Measurements from ENCODE around the gene APOA5. TPM values are rescaled to one million over a fixed set of nuclear protein-coding genes. Genes with fewer than 3 reads are reported as not detected.
A peak's percentile ranks its signal among the peaks of the same experiment; 100 is the strongest.

APOA5 gene
- total RNA-seq, 2 experiments from 2014 or later, result not detected

- Mint-ChIP-seq H3K36me3 (ENCODE audit: low read depth) (peaks cover 56% of the 10 kb centered on the region), H3K27me3 (ENCODE audit: low read depth) (peaks cover 6% of the 10 kb centered on the region), H3K4me3 (peak overlapping the region; percentile 94), H3K27ac (peak overlapping the region; percentile 20), H3K9me3 (ENCODE audit: insufficient read depth) (no peaks in the 10 kb centered on the region), H3K4me1 (ENCODE audit: low read depth) (peaks cover 59% of the 10 kb centered on the region)
- DNase-seq, result no peak
- ChIA-PET POLR2A (interaction anchor here (1.1 to 3.9 kb wide), 4 partner anchors 8 to 67 kb away, joined by 3 to 44 read pairs (median 9); partner anchors contain the start of gene BUD13), CTCF (interaction anchor here (0.8 to 11.1 kb wide), 5 partner anchors 11 to 320 kb away, joined by 3 to 211 read pairs (median 10); partner anchors contain the start of gene APOA1)
- no peak for ATAC-seq
Measured at GRCh38 chr11:116786326-116786725, 5.4 kb downstream of the APOA5 start.

GRCh38 chr11:116782728-116783127 lies 9.0 kb downstream of the APOA5 start:
- Mint-ChIP-seq H3K4me1 (ENCODE audit: low read depth) (peaks cover 49% of the 10 kb centered on the region), H3K27ac (no peak overlapping the region), H3K4me3 (no peak overlapping the region), H3K9me3 (ENCODE audit: insufficient read depth) (no peaks in the 10 kb centered on the region), H3K36me3 (ENCODE audit: low read depth) (peaks cover 87% of the 10 kb centered on the region), H3K27me3 (ENCODE audit: low read depth) (no peaks in the 10 kb centered on the region)
- CTCF ChIA-PET, result interaction anchor here (0.9 to 2.2 kb wide), 5 partner anchors 8 to 444 kb away, joined by 3 to 10 read pairs (median 5); partner anchors contain the start of gene APOA5
- DNase-seq (no peak), ATAC-seq (no peak)
- POLR2A ChIA-PET, result no interaction called here

GRCh38 chr11:116778556-116778955 lies 13.1 kb downstream of the APOA5 start:
- peaks cover 45% of the 10 kb centered on the region for H3K4me1 Mint-ChIP-seq (ENCODE audit: low read depth)
- POLR2A ChIA-PET, result interaction anchor here (1.7 kb wide), 1 partner anchor 9 kb away, joined by 4 read pairs; the partner anchor contains the start of gene ZPR1
- H3K4me3 Mint-ChIP-seq, result no peak overlapping the region
- H3K27me3 Mint-ChIP-seq (ENCODE audit: low read depth), result no peaks in the 10 kb centered on the region
- H3K36me3 Mint-ChIP-seq (ENCODE audit: low read depth), result peaks cover 70% of the 10 kb centered on the region
- DNase-seq (no peak), ATAC-seq (no peak)
- H3K27ac Mint-ChIP-seq, result no peak overlapping the region
- CTCF ChIA-PET, result interaction anchor here (3.1 kb wide), 1 partner anchor 13 kb away, joined by 19 read pairs; the partner anchor contains the start of gene APOA5
- no peaks in the 10 kb centered on the region for H3K9me3 Mint-ChIP-seq (ENCODE audit: insufficient read depth)

- ATAC-seq, result no peak
Measured at GRCh38 chr11:116777056-116777455, 14.6 kb downstream of the APOA5 start.

GRCh38 chr11:116776522-116776984 lies 15.1 kb downstream of the APOA5 start:
- no peaks in the 10 kb centered on the region for H3K9me3 Mint-ChIP-seq (ENCODE audit: insufficient read depth)
- ATAC-seq (no peak), DNase-seq (no peak)
- H3K4me1 Mint-ChIP-seq (ENCODE audit: low read depth), result peaks cover 37% of the 10 kb centered on the region
- H3K4me3 Mint-ChIP-seq, result no peak overlapping the region
- CTCF ChIA-PET, result interaction anchor here (1.0 to 3.7 kb wide), 3 partner anchors 10 to 59 kb away, joined by 3 to 20 read pairs (median 8); partner anchors contain the start of genes APOA5 and ZPR1
- no peak overlapping the region for H3K27ac Mint-ChIP-seq
- POLR2A ChIA-PET, result interaction anchor here (1.0 kb wide), 1 partner anchor 10 kb away, joined by 5 read pairs; no protein-coding TSS in a partner anchor
- peaks cover 54% of the 10 kb centered on the region for H3K36me3 Mint-ChIP-seq (ENCODE audit: low read depth)
- H3K27me3 Mint-ChIP-seq (ENCODE audit: low read depth), result no peaks in the 10 kb centered on the region

More at GRCh38 chr11:116777056-116777455, 14.6 kb downstream of the APOA5 start:
- Mint-ChIP-seq H3K36me3 (ENCODE audit: low read depth) (peaks cover 58% of the 10 kb centered on the region), H3K4me1 (ENCODE audit: low read depth) (peaks cover 33% of the 10 kb centered on the region), H3K27ac (no peak overlapping the region), H3K27me3 (ENCODE audit: low read depth) (no peaks in the 10 kb centered on the region), H3K9me3 (ENCODE audit: insufficient read depth) (no peaks in the 10 kb centered on the region), H3K4me3 (no peak overlapping the region)
- POLR2A ChIA-PET, result interaction anchor here (1.7 kb wide), 1 partner anchor 10 kb away, joined by 4 read pairs; the partner anchor contains the start of gene ZPR1
- no peak for DNase-seq
- CTCF ChIA-PET, result interaction anchor here (1.4 kb wide), 1 partner anchor 59 kb away, joined by 8 read pairs; no protein-coding TSS in a partner anchor

GRCh38 chr11:116775975-116776374 lies 15.7 kb downstream of the APOA5 start:
- DNase-seq (no peak), ATAC-seq (no peak)
- ChIA-PET CTCF (interaction anchor here (1.0 to 3.7 kb wide), 3 partner anchors 11 to 60 kb away, joined by 3 to 20 read pairs (median 8); partner anchors contain the start of genes APOA5 and ZPR1), POLR2A (interaction anchor here (1.0 kb wide), 1 partner anchor 11 kb away, joined by 5 read pairs; no protein-coding TSS in a partner anchor)
- peaks cover 49% of the 10 kb centered on the region for H3K36me3 Mint-ChIP-seq (ENCODE audit: low read depth)
- H3K4me1 Mint-ChIP-seq (ENCODE audit: low read depth), result peaks cover 40% of the 10 kb centered on the region
- no peaks in the 10 kb centered on the region for H3K27me3 Mint-ChIP-seq (ENCODE audit: low read depth)
- H3K27ac Mint-ChIP-seq, result no peak overlapping the region
- H3K4me3 Mint-ChIP-seq, result no peak overlapping the region
- no peaks in the 10 kb centered on the region for H3K9me3 Mint-ChIP-seq (ENCODE audit: insufficient read depth)

GRCh38 chr11:116774661-116775060 lies 17.0 kb downstream of the APOA5 start:
- H3K27me3 Mint-ChIP-seq (ENCODE audit: low read depth), result no peaks in the 10 kb centered on the region
- peaks cover 47% of the 10 kb centered on the region for H3K36me3 Mint-ChIP-seq (ENCODE audit: low read depth)
- DNase-seq (no peak), ATAC-seq (no peak)
- H3K4me3 Mint-ChIP-seq, result no peak overlapping the region
- H3K9me3 Mint-ChIP-seq (ENCODE audit: insufficient read depth), result no peaks in the 10 kb centered on the region
- H3K27ac Mint-ChIP-seq, result peak overlapping the region; percentile 30
- CTCF ChIA-PET, result interaction anchor here (1.1 to 4.8 kb wide), 5 partner anchors 8 to 61 kb away, joined by 3 to 28 read pairs (median 10); partner anchors contain the start of genes APOA5 and ZPR1
- peaks cover 41% of the 10 kb centered on the region for H3K4me1 Mint-ChIP-seq (ENCODE audit: low read depth)
- POLR2A ChIA-PET, result interaction anchor here (0.8 to 3.9 kb wide), 4 partner anchors 9 to 369 kb away, joined by 3 to 44 read pairs (median 6); partner anchors contain the start of genes PAFAH1B2 and ZPR1

GRCh38 chr11:116773203-116774097 lies 18.2 kb downstream of the APOA5 start:
- no peaks in the 10 kb centered on the region for H3K27me3 Mint-ChIP-seq (ENCODE audit: low read depth)
- POLR2A ChIA-PET, result interaction anchor here (1.0 to 3.9 kb wide), 4 partner anchors 14 to 80 kb away, joined by 3 to 44 read pairs (median 6); partner anchors contain the start of gene ZPR1
- no peaks in the 10 kb centered on the region for H3K9me3 Mint-ChIP-seq (ENCODE audit: insufficient read depth)
- peak overlapping the region; percentile 97 for H3K4me3 Mint-ChIP-seq
- no peak for DNase-seq
- peaks cover 48% of the 10 kb centered on the region for H3K4me1 Mint-ChIP-seq (ENCODE audit: low read depth)
- H3K27ac Mint-ChIP-seq, result peak overlapping the region; percentile 97
- H3K36me3 Mint-ChIP-seq (ENCODE audit: low read depth), result peaks cover 42% of the 10 kb centered on the region
- peak; percentile 48 for ATAC-seq
- CTCF ChIA-PET, result interaction anchor here (0.8 to 4.8 kb wide), 5 partner anchors 10 to 63 kb away, joined by 3 to 28 read pairs (median 10); partner anchors contain the start of genes APOA5 and ZPR1

GRCh38 chr11:116772443-116773202 lies 19.1 kb downstream of the APOA5 start, which contains the start of gene BUD13:
Gene BUD13, minus strand, starts transcription at chr11:116772987. Its CDS starts 23 bp downstream, at chr11:116772964.
- Mint-ChIP-seq H3K36me3 (ENCODE audit: low read depth) (peaks cover 38% of the 10 kb centered on the region), H3K27ac (peak within 1 kb of the TSS; percentile 97), H3K9me3 (ENCODE audit: insufficient read depth) (no peaks in the 10 kb centered on the region), H3K4me3 (peak within 1 kb of the TSS; percentile 97), H3K4me1 (ENCODE audit: low read depth) (peaks cover 46% of the 10 kb centered on the region), H3K27me3 (ENCODE audit: low read depth) (no peaks in the 10 kb centered on the region)
- peak; percentile 93 for ATAC-seq
- POLR2A ChIA-PET, result interaction anchor here (1.0 to 3.9 kb wide), 7 partner anchors 14 to 81 kb away, joined by 3 to 44 read pairs (median 5); partner anchors contain the start of gene ZPR1
- CTCF ChIA-PET, result interaction anchor here (2.1 to 4.8 kb wide), 2 partner anchors 18 to 63 kb away, joined by 8 to 28 read pairs; partner anchors contain the start of gene APOA5
- peak; percentile 95 for DNase-seq

GRCh38 chr11:116771935-116772334 lies 19.7 kb downstream of the APOA5 start:
- ATAC-seq (no peak), DNase-seq (no peak)
- CTCF ChIA-PET, result interaction anchor here (1.6 to 4.8 kb wide), 2 partner anchors 19 to 64 kb away, joined by 9 to 28 read pairs; partner anchors contain the start of gene APOA5
- peak overlapping the region; percentile 97 for H3K27ac Mint-ChIP-seq
- H3K9me3 Mint-ChIP-seq (ENCODE audit: insufficient read depth), result no peaks in the 10 kb centered on the region
- peaks cover 45% of the 10 kb centered on the region for H3K4me1 Mint-ChIP-seq (ENCODE audit: low read depth)
- POLR2A ChIA-PET, result interaction anchor here (1.0 to 3.9 kb wide), 5 partner anchors 13 to 64 kb away, joined by 3 to 44 read pairs (median 5); partner anchors contain the start of gene ZPR1
- no peaks in the 10 kb centered on the region for H3K27me3 Mint-ChIP-seq (ENCODE audit: low read depth)
- H3K36me3 Mint-ChIP-seq (ENCODE audit: low read depth), result peaks cover 35% of the 10 kb centered on the region
- H3K4me3 Mint-ChIP-seq, result peak overlapping the region; percentile 97
